GM18868 (cell line): ENCODE measurements around the gene ARHGAP28.
"Not testable (repeated sequence)": the region's sequence is repeated elsewhere in the genome, so short reads cannot be mapped to it uniquely, and the experiment has no call there.

Source experiments
- ATAC-seq: cut with Tn5 transposase; IDR thresholded peaks from one replicate; pipeline ENCODE4 v1.9.1; 2021; ENCODE audit warnings: mild to moderate bottlenecking, moderate library complexity; ENCODE audit not compliant: unreplicated experiment

The ARHGAP28 gene

GRCh38 chr18:6763524-6763923 lies 34.0 kb downstream of the ARHGAP28 start:
- no peak for ATAC-seq

GRCh38 chr18:6764382-6764781 lies 34.9 kb downstream of the ARHGAP28 start:
- no peak for ATAC-seq

- no peak for ATAC-seq
Measured at GRCh38 chr18:6773777-6774176, 44.3 kb downstream of the ARHGAP28 start.

- no peak for ATAC-seq
Measured at GRCh38 chr18:6775237-6775636, 45.7 kb downstream of the ARHGAP28 start.

- no peak for ATAC-seq
Measured at GRCh38 chr18:6775702-6776101, 46.2 kb downstream of the ARHGAP28 start.

GRCh38 chr18:6776188-6776587 lies 46.7 kb downstream of the ARHGAP28 start:
- no peak for ATAC-seq

GRCh38 chr18:6777509-6777908 lies 48.0 kb downstream of the ARHGAP28 start:
- ATAC-seq: no peak

GRCh38 chr18:6778459-6779247 lies 49.1 kb downstream of the ARHGAP28 start:
- ATAC-seq: no peak

- no peak for ATAC-seq
Measured at GRCh38 chr18:6781142-6781714, 51.7 kb downstream of the ARHGAP28 start.

- ATAC-seq: no peak
Measured at GRCh38 chr18:6781796-6782195, 52.3 kb downstream of the ARHGAP28 start.

GRCh38 chr18:6782861-6783260 lies 53.3 kb downstream of the ARHGAP28 start:
- no peak for ATAC-seq

GRCh38 chr18:6784046-6784445 lies 54.5 kb downstream of the ARHGAP28 start:
- no peak for ATAC-seq

GRCh38 chr18:6785001-6785400 lies 55.5 kb downstream of the ARHGAP28 start:
- ATAC-seq: no peak

- ATAC-seq: no peak
Measured at GRCh38 chr18:6785411-6785810, 55.9 kb downstream of the ARHGAP28 start.

- no peak for ATAC-seq
Measured at GRCh38 chr18:6792391-6792790, 62.9 kb downstream of the ARHGAP28 start.

- no peak for ATAC-seq
Measured at GRCh38 chr18:6793455-6793854, 63.9 kb downstream of the ARHGAP28 start.

- ATAC-seq: no peak
Measured at GRCh38 chr18:6793986-6794385, 64.5 kb downstream of the ARHGAP28 start.

- ATAC-seq: no peak
Measured at GRCh38 chr18:6795307-6795706, 65.8 kb downstream of the ARHGAP28 start.

GRCh38 chr18:6796511-6796910 lies 67.0 kb downstream of the ARHGAP28 start:
- no peak for ATAC-seq

- ATAC-seq: no peak
Measured at GRCh38 chr18:6797171-6797570, 67.7 kb downstream of the ARHGAP28 start.

- ATAC-seq: no peak
Measured at GRCh38 chr18:6798896-6799295, 69.4 kb downstream of the ARHGAP28 start.

GRCh38 chr18:6800309-6800708 lies 70.8 kb downstream of the ARHGAP28 start:
- ATAC-seq: not testable (repeated sequence)
